ENCODE measurements around the gene PKN2. TPM values are rescaled to one million over a fixed set of nuclear protein-coding genes. Genes with fewer than 3 reads are reported as not detected.

The PKN2 gene
- polyA plus RNA-seq, 4 donors = 19.1 to 57.5 (median 32.1) TPM

DNA sequence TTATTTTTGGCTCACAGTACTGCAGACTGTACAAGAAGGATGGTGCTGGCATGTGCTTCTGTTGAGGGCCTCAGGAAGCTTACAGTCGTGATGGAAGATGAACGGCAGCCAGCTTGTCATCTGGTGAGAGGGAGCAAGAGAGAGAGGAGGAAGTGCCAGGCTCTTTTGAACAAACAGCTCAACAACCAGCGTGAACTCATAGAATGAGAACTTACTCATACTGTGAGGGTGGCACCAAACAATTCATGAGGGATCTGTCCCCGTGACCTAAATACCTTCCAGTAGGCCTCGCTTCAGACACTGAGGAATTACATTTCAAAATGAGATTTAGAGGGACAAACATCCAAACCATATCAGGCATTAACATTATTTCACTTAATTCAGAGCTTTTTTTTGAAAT is 84.7 kb downstream of the PKN2 start:
- Histone ChIP-seq H3K36me3 (ENCODE audit: control insufficient read depth in 3 of 3, insufficient read depth in 2 of 3, low read depth in 1 of 3, low read length in 3 of 3) (peaks cover 0 to 16% (median 14%) of the 10 kb centered on the region in 3 donors), H3K27ac (ENCODE audit: low read depth in 1 of 3, low read length in 2 of 3) (no peak overlapping the region)
- no peak for FAIRE-seq

GRCh38 chr1:88773540-88774150 is 89.6 kb downstream of the PKN2 start:
- Histone ChIP-seq H3K4me3 (ENCODE audit: low read depth in 1 of 3, low read length in 3 of 3) (no peak overlapping the region), H3K4me1 (ENCODE audit: control insufficient read depth in 3 of 3, insufficient read depth in 2 of 3, low read depth in 1 of 3, low read length in 2 of 3) (peaks cover 2 to 21% (median 5%) of the 10 kb centered on the region in 3 donors), H3K27ac (ENCODE audit: low read depth in 1 of 3, low read length in 2 of 3) (peak overlapping the region; percentile 70 to 97 (median 87)), H3K36me3 (ENCODE audit: control insufficient read depth in 3 of 3, insufficient read depth in 2 of 3, low read depth in 1 of 3, low read length in 3 of 3) (peaks cover 0 to 26% (median 9%) of the 10 kb centered on the region in 3 donors), H3K9me3 (ENCODE audit: control insufficient read depth in 2 of 2, insufficient read depth in 1 of 2, low read depth in 1 of 2, low read length in 1 of 2) (peaks cover 0 to 3% of the 10 kb centered on the region in 2 donors), H3K27me3 (ENCODE audit: control insufficient read depth in 3 of 3, insufficient read depth in 3 of 3, low read length in 3 of 3) (no peaks in the 10 kb centered on the region)
- DNase-seq = peak; percentile 61 to 75
- 73 to 90% (median 81%) methylated on average over 3 of the region's 3 CpGs for WGBS, 3 donors
- no peak for FAIRE-seq

More for the DNA sequence above, 84.7 kb downstream of the PKN2 start:
- Histone ChIP-seq H3K4me3 (ENCODE audit: low read depth in 1 of 3, low read length in 3 of 3) (no peak overlapping the region), H3K4me1 (ENCODE audit: control insufficient read depth in 3 of 3, insufficient read depth in 2 of 3, low read depth in 1 of 3, low read length in 2 of 3) (peaks cover 0 to 8% (median 3%) of the 10 kb centered on the region in 3 donors), H3K27me3 (ENCODE audit: control insufficient read depth in 3 of 3, insufficient read depth in 3 of 3, low read length in 3 of 3) (no peaks in the 10 kb centered on the region), H3K9me3 (ENCODE audit: control insufficient read depth in 2 of 2, insufficient read depth in 1 of 2, low read depth in 1 of 2, low read length in 1 of 2) (no peaks in the 10 kb centered on the region)
- no peak for DNase-seq
- WGBS, 3 donors = 93 to 96% (median 95%) methylated on average over 5 of the region's 5 CpGs

DNA sequence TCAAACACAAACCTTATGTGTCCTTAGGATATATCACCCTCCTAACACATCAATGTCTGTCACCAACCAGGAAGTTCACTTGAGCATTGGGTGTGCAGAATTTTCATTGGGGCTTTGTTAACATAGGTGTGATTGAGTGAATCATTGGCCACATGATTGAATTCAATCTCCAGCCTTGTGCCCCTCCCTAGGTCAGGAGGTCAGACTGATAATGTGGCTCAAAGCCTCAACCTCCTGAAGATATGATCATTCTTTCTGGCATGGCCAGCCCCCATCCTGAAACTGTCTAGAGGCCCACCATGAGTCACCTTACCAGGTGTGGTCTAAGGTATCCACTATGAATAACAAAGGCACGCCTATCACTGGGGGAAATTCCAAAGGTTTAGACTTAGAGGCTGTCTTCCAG is 90.1 kb downstream of the PKN2 start:
- FAIRE-seq (peak; percentile 30), DNase-seq (peak; percentile 94 to 98)

GRCh38 chr1:88777604-88778149 is 93.6 kb downstream of the PKN2 start:
- FAIRE-seq (no peak), DNase-seq (no peak)
- Histone ChIP-seq H3K4me1 (ENCODE audit: control insufficient read depth in 3 of 3, insufficient read depth in 2 of 3, low read depth in 1 of 3, low read length in 2 of 3) (peaks cover 2 to 21% (median 5%) of the 10 kb centered on the region in 3 donors), H3K27ac (ENCODE audit: low read depth in 1 of 3, low read length in 2 of 3) (no peak overlapping the region), H3K36me3 (ENCODE audit: control insufficient read depth in 3 of 3, insufficient read depth in 2 of 3, low read depth in 1 of 3, low read length in 3 of 3) (peaks cover 0 to 28% (median 5%) of the 10 kb centered on the region in 3 donors), H3K4me3 (ENCODE audit: low read depth in 1 of 3, low read length in 3 of 3) (no peak overlapping the region), H3K27me3 (ENCODE audit: control insufficient read depth in 3 of 3, insufficient read depth in 3 of 3, low read length in 3 of 3) (no peaks in the 10 kb centered on the region), H3K9me3 (ENCODE audit: control insufficient read depth in 2 of 2, insufficient read depth in 1 of 2, low read depth in 1 of 2, low read length in 1 of 2) (peaks cover 0 to 3% of the 10 kb centered on the region in 2 donors)
- 91 to 97% (median 91%) methylated on average over 3 of the region's 3 CpGs for WGBS, 3 donors

More for the DNA sequence above, 90.1 kb downstream of the PKN2 start:
- Histone ChIP-seq H3K4me3 (ENCODE audit: low read depth in 1 of 3, low read length in 3 of 3) (no peak overlapping the region), H3K9me3 (ENCODE audit: control insufficient read depth in 2 of 2, insufficient read depth in 1 of 2, low read depth in 1 of 2, low read length in 1 of 2) (peaks cover 0 to 3% of the 10 kb centered on the region in 2 donors), H3K27ac (ENCODE audit: low read depth in 1 of 3, low read length in 2 of 3) (peak overlapping the region; percentile 70 to 97 (median 87)), H3K27me3 (ENCODE audit: control insufficient read depth in 3 of 3, insufficient read depth in 3 of 3, low read length in 3 of 3) (no peaks in the 10 kb centered on the region), H3K36me3 (ENCODE audit: control insufficient read depth in 3 of 3, insufficient read depth in 2 of 3, low read depth in 1 of 3, low read length in 3 of 3) (peaks cover 0 to 28% (median 8%) of the 10 kb centered on the region in 3 donors), H3K4me1 (ENCODE audit: control insufficient read depth in 3 of 3, insufficient read depth in 2 of 3, low read depth in 1 of 3, low read length in 2 of 3) (peaks cover 2 to 21% (median 5%) of the 10 kb centered on the region in 3 donors)
- 5 to 75% (median 42%) methylated on average over 1 of the region's 1 CpG for WGBS, 3 donors

DNA sequence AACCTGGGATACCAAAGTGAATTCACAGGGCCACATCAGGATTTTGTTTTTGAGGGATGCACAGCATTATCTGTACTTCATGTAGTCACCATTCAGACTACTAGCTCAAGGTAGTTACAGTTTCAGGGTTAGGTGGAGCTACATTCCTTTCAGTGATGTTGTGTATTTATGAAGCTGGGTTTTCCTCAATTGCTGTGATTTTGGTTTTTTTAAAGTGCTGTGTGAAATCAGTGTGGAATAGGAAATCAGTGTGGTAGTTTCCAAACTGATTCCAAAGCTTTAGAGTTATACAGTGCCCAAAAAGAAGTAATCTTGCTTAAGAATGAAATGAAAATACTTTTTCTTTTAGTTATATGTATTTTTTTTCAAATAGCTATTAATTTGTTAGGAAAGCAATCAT is 95.8 kb downstream of the PKN2 start:
- no peak for FAIRE-seq
- Histone ChIP-seq H3K9me3 (ENCODE audit: control insufficient read depth in 2 of 2, insufficient read depth in 1 of 2, low read depth in 1 of 2, low read length in 1 of 2) (peaks cover 0 to 3% of the 10 kb centered on the region in 2 donors), H3K27me3 (ENCODE audit: control insufficient read depth in 3 of 3, insufficient read depth in 3 of 3, low read length in 3 of 3) (no peaks in the 10 kb centered on the region), H3K27ac (ENCODE audit: low read depth in 1 of 3, low read length in 2 of 3) (no peak overlapping the region), H3K4me3 (ENCODE audit: low read depth in 1 of 3, low read length in 3 of 3) (no peak overlapping the region), H3K4me1 (ENCODE audit: control insufficient read depth in 3 of 3, insufficient read depth in 2 of 3, low read depth in 1 of 3, low read length in 2 of 3) (peaks cover 0 to 4% (median 2%) of the 10 kb centered on the region in 3 donors), H3K36me3 (ENCODE audit: control insufficient read depth in 3 of 3, insufficient read depth in 2 of 3, low read depth in 1 of 3, low read length in 3 of 3) (peaks cover 2 to 22% (median 7%) of the 10 kb centered on the region in 3 donors)
- DNase-seq = no peak

GRCh38 chr1:88780485-88780884 is 96.4 kb downstream of the PKN2 start:
- Histone ChIP-seq H3K4me3 (ENCODE audit: low read depth in 1 of 3, low read length in 3 of 3) (no peak overlapping the region), H3K4me1 (ENCODE audit: control insufficient read depth in 3 of 3, insufficient read depth in 2 of 3, low read depth in 1 of 3, low read length in 2 of 3) (no peaks in the 10 kb centered on the region), H3K9me3 (ENCODE audit: control insufficient read depth in 2 of 2, insufficient read depth in 1 of 2, low read depth in 1 of 2, low read length in 1 of 2) (peaks cover 0 to 3% of the 10 kb centered on the region in 2 donors), H3K27ac (ENCODE audit: low read depth in 1 of 3, low read length in 2 of 3) (no peak overlapping the region), H3K27me3 (ENCODE audit: control insufficient read depth in 3 of 3, insufficient read depth in 3 of 3, low read length in 3 of 3) (no peaks in the 10 kb centered on the region), H3K36me3 (ENCODE audit: control insufficient read depth in 3 of 3, insufficient read depth in 2 of 3, low read depth in 1 of 3, low read length in 3 of 3) (peaks cover 2 to 24% (median 7%) of the 10 kb centered on the region in 3 donors)
- FAIRE-seq (no peak), DNase-seq (no peak)

DNA sequence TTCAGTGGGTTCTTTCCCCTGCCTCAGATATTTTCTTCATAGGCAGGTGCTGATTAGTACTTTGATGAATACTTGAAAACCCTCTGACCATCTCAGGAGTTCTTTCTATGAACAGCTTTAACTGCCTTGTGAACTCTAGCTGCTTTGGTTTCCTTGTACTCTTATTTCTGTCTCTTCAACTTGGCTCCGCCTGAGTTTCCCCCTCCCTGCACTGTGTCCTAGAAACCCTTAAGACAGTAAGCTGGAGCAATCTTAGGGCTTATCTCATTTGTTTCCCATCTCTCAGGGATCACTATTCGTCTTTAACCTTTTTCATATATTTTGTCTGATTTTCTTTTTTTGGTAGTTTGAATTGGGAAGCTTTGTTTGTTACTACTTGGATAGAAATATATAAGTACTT is 99.1 kb downstream of the PKN2 start:
- no peak for FAIRE-seq
- Histone ChIP-seq H3K27me3 (ENCODE audit: control insufficient read depth in 3 of 3, insufficient read depth in 3 of 3, low read length in 3 of 3) (no peaks in the 10 kb centered on the region), H3K9me3 (ENCODE audit: control insufficient read depth in 2 of 2, insufficient read depth in 1 of 2, low read depth in 1 of 2, low read length in 1 of 2) (no peaks in the 10 kb centered on the region), H3K36me3 (ENCODE audit: control insufficient read depth in 3 of 3, insufficient read depth in 2 of 3, low read depth in 1 of 3, low read length in 3 of 3) (peaks cover 2 to 14% (median 5%) of the 10 kb centered on the region in 3 donors), H3K4me1 (ENCODE audit: control insufficient read depth in 3 of 3, insufficient read depth in 2 of 3, low read depth in 1 of 3, low read length in 2 of 3) (no peaks in the 10 kb centered on the region), H3K4me3 (ENCODE audit: low read depth in 1 of 3, low read length in 3 of 3) (no peak overlapping the region), H3K27ac (ENCODE audit: low read depth in 1 of 3, low read length in 2 of 3) (no peak overlapping the region)
- no peak for DNase-seq
- 91 to 97% (median 94%) methylated on average over 2 of the region's 2 CpGs for WGBS, 3 donors

- no peak for FAIRE-seq
These were observed 100.5 kb downstream of the PKN2 start for GRCh38 chr1:88784551-88784950.

More at GRCh38 chr1:88784551-88784950, 100.5 kb downstream of the PKN2 start:
- no peak for DNase-seq
- H3K27ac ChIP-seq (ENCODE audit: low read depth in 1 of 3, low read length in 2 of 3) = no peak overlapping the region
- no peaks in the 10 kb centered on the region for H3K27me3 ChIP-seq (ENCODE audit: control insufficient read depth in 3 of 3, insufficient read depth in 3 of 3, low read length in 3 of 3)
- 89 to 91% (median 89%) methylated on average over 6 of the region's 6 CpGs for WGBS, 3 donors
- H3K36me3 ChIP-seq (ENCODE audit: control insufficient read depth in 3 of 3, insufficient read depth in 2 of 3, low read depth in 1 of 3, low read length in 3 of 3) = peaks cover 2 to 15% (median 8%) of the 10 kb centered on the region in 3 donors
- no peaks in the 10 kb centered on the region for H3K9me3 ChIP-seq (ENCODE audit: control insufficient read depth in 2 of 2, insufficient read depth in 1 of 2, low read depth in 1 of 2, low read length in 1 of 2)
- H3K4me3 ChIP-seq (ENCODE audit: low read depth in 1 of 3, low read length in 3 of 3) = no peak overlapping the region
- H3K4me1 ChIP-seq (ENCODE audit: control insufficient read depth in 3 of 3, insufficient read depth in 2 of 3, low read depth in 1 of 3, low read length in 2 of 3) = no peaks in the 10 kb centered on the region

Data from small intestine (tissue), 7 donors.